Measurements from ENCODE around the gene HBM.
A peak's percentile ranks its signal among the peaks of the same experiment; 100 is the strongest.
"Not testable (repeated sequence)": the region's sequence is repeated elsewhere in the genome, so short reads cannot be mapped to it uniquely, and the experiment has no call there.

Gene HBM

GRCh38 chr16:165539-166374 is at the start of gene HBM:
Gene HBM, plus strand, starts transcription at chr16:165978. Its CDS starts 20 bp downstream, at chr16:165998.
- DNase-seq (ENCODE audit: low spot score), result no peak

DNA sequence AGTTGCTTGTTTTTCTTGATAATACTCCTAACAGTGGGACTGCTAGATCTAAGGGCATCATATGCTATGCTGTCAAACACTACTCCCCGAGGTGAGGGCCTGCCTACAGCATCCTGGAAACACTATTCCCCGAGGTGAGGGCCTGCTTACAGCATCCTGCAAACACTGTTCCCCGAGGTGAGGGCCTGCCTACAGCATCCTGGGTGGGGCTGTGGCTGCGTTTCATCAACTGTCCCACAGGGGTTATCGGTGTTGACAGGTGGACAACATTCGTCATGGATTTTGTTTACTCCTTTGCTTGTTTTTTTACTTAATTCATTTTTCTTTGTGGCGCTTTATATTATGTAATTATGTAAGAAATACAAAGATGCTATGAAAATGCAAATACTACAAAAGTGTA is 49.8 kb upstream of the HBM start:
- no peak for DNase-seq (ENCODE audit: low spot score)

DNA sequence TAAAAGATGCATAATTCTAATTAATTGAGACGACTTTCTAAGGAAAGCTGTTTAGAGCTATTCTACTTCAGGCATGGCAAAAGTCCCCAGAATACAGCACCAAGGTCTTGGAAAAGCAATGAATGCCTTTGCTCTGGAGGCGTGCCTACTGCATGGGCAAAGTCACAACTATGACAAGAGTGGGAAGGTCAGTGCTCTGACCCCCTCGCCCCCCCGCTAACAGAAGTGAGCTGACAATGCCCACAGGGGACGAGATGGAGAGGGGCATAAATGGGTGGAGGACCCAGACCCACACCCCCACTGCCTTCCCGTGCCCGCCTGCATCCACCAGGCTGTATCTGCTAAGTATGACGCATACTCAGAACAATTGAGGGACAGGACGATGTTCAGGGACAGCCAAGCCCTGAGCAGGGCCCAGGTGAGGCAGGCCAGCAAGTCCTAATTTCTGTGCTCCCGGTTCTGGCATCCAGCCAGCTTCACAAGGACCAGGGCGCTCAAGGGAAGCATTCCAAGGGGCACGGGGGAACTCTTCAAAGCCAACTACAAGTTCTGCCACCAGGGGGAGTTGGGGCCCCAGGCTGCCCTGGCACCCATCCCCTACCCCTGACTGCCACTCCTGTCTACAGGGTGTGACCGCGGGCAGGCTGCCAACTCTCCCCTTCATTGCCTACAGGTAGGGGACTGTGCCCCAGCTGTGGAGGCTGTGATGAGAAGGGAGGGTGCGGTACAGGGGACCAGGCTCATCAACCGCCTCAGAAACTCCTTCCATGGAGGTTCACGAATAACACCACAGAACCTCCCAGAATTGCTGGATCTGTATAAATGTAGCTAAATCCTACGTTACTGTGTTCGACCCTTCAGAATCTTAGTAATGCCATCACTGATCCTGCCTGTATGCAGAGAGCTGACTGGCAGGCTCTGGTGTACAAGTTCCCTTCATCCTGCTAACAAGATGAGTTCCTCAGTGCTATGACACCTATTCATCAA is 48.1 kb upstream of the HBM start:
- DNase-seq (ENCODE audit: low spot score), result no peak

DNA sequence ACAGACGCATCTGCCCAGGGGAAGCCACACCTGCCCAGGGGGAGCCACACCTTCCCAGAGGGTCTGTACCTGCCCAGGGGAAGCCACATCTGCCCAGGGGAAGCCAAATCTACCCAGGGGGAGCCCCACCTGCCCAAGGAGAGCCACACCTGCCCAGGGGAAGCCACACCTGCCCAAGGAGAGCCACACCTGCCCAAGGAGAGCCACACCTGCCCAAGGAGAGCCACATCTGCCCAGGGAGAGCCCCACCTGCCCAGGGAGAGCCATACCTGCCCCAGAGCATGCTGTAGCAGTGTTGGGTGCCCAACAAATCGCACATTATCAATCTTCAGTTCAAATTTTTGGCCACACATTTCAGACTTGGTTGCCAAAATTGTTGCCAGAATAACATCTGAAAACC is 46.9 kb upstream of the HBM start:
- no peak for DNase-seq (ENCODE audit: low spot score)

- no peak for DNase-seq (ENCODE audit: low spot score)
These were observed 46.5 kb upstream of the HBM start for GRCh38 chr16:119295-119694.

DNA sequence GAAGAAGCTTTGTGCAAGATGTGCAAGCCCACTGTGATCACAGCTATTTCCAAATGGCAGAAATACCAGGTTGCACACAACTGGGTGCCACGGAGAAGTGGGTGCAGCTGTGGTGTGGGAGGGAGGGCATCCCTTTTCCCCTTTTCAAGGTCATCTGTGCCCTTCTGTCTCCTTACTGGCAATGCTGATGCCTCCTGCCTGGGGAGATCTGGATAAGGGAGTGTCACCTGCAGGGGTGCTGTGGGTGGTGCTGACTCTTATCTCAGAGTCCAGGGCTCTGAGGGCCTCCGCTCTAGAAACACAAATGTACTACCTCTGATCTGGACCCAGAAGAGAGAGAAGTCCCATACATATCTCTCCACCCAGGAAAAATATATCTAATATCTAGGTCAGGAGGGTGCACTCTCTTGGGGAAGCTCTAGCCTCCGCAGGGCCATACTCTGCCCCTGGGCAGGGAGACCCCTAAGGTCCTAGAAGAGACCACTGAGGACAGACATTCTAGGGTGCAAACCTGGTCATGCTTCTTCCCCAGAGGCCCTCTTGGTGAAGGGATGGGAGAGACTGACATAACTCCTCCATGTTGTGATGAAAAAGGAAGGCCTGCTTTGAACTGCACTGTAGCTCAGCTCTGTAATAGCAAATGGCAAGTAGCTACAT is 45.8 kb upstream of the HBM start:
- DNase-seq (ENCODE audit: low spot score), result no peak

GRCh38 chr16:120756-121155 is 45.0 kb upstream of the HBM start:
- DNase-seq (ENCODE audit: low spot score), result no peak

DNA sequence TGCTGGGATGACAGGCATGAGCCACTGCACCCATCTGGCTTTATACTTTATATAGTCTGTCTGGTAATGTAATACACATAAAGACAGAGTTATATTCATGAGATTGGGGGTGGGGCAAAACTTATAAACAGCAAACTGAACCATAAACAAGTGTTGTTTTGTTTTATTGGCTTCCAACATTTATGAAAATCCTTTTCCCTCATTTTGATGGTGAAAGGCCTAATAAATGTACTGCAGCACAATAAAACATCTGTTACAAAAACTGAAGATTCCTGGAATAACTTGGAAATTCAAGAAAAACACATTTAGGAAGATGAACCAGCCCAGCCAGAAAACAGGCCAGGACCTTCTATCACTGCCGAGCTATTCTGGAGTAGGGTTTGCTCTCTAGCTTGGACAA is 43.4 kb upstream of the HBM start:
- no peak for DNase-seq (ENCODE audit: low spot score)

GRCh38 chr16:123558-124350 is 42.0 kb upstream of the HBM start:
- not testable (repeated sequence) for DNase-seq (ENCODE audit: low spot score)

DNA sequence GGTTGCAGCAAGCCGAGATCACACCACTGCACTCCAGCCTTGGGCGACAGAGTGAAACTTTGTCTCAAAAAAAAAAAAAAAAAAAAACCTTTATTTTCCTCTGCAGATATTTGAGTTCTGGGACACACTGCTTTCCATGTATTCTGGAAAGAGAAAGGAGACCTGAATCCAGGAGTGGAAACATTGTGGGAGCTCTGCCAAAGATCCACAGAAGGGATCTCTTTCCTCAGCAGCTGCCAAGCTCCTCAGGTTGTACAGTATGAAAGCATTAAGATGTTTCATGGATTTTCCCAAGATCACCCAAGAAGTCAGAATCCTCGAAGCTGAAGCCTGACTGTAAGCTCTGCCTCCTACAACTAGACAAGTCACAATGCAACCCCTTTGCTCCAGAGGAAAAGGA is 40.8 kb upstream of the HBM start:
- no peak for DNase-seq (ENCODE audit: low spot score)

- DNase-seq (ENCODE audit: low spot score), result no peak
These were observed 36.7 kb upstream of the HBM start for GRCh38 chr16:129075-129474.

- DNase-seq (ENCODE audit: low spot score), result no peak
These were observed 35.1 kb upstream of the HBM start for GRCh38 chr16:130533-131173.

- no peak for DNase-seq (ENCODE audit: low spot score)
These were observed 33.7 kb upstream of the HBM start for GRCh38 chr16:132120-132519.

DNA sequence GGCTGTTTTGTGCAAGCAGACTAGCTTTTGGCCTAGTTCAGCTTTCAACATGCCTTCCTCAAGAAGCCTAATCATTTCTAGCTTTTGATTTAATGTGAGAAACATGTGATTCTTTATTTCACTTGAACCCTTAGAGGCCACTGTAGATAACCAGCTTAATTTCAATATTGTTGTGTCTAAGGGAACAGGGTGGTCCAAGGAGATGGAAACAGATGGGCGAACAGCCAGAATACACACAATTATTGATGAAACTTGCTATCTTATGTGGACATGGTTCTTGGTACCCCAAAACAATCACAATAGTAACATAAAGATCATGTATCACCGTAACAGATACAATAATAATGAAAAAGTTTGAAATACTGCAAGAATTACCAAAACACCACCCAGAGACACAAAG is 32.1 kb upstream of the HBM start:
- DNase-seq (ENCODE audit: low spot score), result no peak

GRCh38 chr16:138049-138417 is 27.7 kb upstream of the HBM start:
- no peak for DNase-seq (ENCODE audit: low spot score)

DNA sequence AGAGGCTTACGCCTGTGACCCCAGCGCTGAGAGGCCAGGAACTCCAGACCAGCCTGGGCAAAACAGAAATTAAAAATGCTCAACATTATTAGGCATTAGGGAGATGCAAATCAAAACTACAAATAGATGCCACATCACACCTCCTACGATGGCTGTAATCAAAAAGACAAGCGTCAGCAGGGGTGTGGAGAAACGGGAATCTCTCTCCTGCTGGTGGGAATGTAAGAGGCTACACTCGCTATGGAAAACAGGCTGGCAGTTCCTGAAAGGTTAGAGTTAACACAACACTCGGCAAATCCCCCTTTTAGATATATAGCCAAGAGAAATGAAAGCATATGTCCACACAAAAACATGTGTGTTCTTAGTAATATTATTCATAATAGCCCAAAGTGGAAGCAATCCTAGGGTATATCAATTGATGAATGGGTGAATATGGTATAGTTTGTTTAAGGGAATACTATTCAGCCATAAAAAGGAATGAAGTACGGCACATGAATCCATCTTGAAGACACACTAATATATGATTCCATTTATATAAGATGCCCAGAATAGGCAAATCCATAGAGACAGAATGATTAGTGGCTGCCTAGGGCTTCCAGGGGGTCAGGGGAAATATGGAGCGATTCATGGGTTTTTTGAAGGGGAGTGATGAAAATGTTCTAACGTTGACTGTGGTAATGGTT is 25.5 kb upstream of the HBM start:
- no peak for DNase-seq (ENCODE audit: low spot score)

- DNase-seq (ENCODE audit: low spot score), result peak; percentile 58
These were observed 23.3 kb upstream of the HBM start for GRCh38 chr16:142405-142967.

DNA sequence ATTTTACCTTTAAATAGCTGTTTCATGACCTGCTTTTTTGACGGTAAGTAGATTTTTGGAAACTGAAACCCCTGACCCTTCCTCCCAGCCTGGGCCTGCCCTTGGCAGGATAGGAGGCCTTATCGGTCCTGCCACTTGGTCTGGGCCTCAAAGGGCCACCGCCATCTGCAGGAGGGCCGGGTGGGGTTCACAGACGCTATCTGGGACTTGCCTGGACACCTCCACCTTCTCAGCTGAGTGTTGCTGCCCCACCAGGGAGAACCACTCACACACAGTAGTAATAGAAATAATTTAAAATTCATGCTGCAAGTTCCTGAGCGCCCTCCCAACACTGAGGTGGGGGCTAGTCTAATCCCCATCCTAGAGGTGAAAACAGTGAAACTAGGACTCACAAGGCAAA is 22.7 kb upstream of the HBM start:
- DNase-seq (ENCODE audit: low spot score), result no peak

DNA sequence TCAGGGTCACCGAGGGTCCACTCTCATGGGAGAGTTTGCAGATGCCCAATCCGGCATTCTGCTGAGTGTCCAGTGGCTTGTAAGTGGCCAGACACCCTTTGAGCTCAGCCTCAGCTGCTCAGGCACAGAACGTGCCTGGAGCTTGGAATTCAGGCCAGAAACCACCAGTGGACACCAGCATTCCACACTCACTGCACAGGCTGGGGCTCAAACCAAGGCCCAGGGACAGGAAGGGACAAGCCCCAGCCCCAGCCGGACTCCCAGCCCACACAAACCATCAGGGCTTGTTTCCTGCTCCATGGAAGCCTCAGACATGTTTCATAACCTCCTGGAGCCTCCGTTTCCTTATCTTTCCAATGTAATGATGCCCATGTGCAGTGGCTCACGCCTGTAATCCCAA is 22.3 kb upstream of the HBM start:
- no peak for DNase-seq (ENCODE audit: low spot score)

DNA sequence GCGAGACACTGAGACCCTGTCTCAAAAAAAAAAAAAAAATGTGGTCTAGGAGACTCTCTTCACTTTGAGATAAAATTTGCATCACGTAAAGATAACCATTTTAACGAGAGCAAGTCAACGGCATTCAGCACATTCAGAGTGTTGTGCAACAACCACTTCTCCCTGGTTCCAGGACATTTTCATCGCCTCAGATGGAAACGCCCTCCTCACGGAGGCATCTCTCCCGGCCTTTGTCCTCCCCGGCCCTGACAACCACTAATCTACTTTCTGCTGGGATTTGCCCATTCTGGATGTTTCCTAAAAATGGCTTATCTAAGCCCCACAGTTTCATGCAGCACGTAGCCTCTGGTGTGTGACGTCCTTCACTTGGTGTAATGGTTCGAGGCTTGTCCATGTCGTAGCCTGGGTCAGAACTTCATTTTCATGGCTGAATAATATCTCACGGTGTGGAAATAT is 21.0 kb upstream of the HBM start:
- DNase-seq (ENCODE audit: low spot score), result no peak
